ENCODE results near the gene ZFTA.

DNA sequence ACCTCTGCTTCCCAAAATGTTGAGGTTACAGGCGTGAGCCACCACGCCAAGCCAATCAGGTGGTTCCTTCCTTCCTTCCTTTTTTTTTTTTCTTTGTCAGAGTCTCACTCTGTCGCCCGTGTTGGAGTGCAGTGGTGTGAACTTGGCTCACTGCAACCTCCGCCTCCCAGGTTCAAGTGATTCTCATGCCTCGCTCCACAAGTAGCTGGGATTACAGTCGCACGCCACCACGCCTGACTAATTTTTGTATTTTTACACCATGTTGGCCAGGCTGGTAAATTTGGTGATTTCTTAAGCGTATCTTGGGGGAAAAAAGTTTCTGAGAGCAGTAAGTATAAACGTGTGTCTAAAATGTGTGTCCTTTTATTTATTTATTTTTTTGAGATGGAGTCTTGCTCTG is 26.5 kb upstream of the ZFTA start:
- TF ChIP-seq, protein P1, sequence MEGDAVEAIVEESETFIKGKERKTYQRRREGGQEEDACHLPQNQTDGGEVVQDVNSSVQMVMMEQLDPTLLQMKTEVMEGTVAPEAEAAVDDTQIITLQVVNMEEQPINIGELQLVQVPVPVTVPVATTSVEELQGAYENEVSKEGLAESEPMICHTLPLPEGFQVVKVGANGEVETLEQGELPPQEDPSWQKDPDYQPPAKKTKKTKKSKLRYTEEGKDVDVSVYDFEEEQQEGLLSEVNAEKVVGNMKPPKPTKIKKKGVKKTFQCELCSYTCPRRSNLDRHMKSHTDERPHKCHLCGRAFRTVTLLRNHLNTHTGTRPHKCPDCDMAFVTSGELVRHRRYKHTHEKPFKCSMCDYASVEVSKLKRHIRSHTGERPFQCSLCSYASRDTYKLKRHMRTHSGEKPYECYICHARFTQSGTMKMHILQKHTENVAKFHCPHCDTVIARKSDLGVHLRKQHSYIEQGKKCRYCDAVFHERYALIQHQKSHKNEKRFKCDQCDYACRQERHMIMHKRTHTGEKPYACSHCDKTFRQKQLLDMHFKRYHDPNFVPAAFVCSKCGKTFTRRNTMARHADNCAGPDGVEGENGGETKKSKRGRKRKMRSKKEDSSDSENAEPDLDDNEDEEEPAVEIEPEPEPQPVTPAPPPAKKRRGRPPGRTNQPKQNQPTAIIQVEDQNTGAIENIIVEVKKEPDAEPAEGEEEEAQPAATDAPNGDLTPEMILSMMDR (IDR thresholded peaks at IDR 0.05), result no peak
- no peak for TF ChIP-seq POLR2A (IDR thresholded peaks at IDR 0.05)

All from right lobe of liver (tissue), 4 donors.